Measurements from ENCODE around the gene LRP10. TPM values are rescaled to one million over a fixed set of nuclear protein-coding genes. Genes with fewer than 3 reads are reported as not detected.

The LRP10 gene
- total RNA-seq, 1 donor from 2014 or later = 171 TPM

GRCh38 chr14:22886500-22887259, 15.1 kb downstream of the LRP10 start:
- Mint-ChIP-seq H3K4me1 (ENCODE audit: unreplicated experiment) (peaks cover 18% of the 10 kb centered on the region), H3K4me3 (ENCODE audit: unreplicated experiment) (peak overlapping the region; percentile 94), H3K36me3 (ENCODE audit: unreplicated experiment) (no peaks in the 10 kb centered on the region), H3K9me3 (ENCODE audit: unreplicated experiment) (no peaks in the 10 kb centered on the region), H3K27me3 (ENCODE audit: unreplicated experiment) (no peaks in the 10 kb centered on the region), H3K27ac (ENCODE audit: unreplicated experiment) (peak overlapping the region; percentile 91)
- no peak for DNase-seq (ENCODE audit: extremely low spot score, unreplicated experiment)
- peak; percentile 19 for TF ChIP-seq CTCF (IDR thresholded peaks at IDR 0.05)

- TF ChIP-seq CTCF (IDR thresholded peaks at IDR 0.05) = no peak
- Mint-ChIP-seq H3K36me3 (ENCODE audit: unreplicated experiment) (peaks cover 2% of the 10 kb centered on the region), H3K4me1 (ENCODE audit: unreplicated experiment) (peaks cover 15% of the 10 kb centered on the region), H3K27me3 (ENCODE audit: unreplicated experiment) (no peaks in the 10 kb centered on the region), H3K9me3 (ENCODE audit: unreplicated experiment) (no peaks in the 10 kb centered on the region), H3K27ac (ENCODE audit: unreplicated experiment) (peak overlapping the region; percentile 91), H3K4me3 (ENCODE audit: unreplicated experiment) (peak overlapping the region; percentile 94)
- no peak for DNase-seq (ENCODE audit: extremely low spot score, unreplicated experiment)
These were observed 15.9 kb downstream of the LRP10 start for GRCh38 chr14:22887260-22887989.

GRCh38 chr14:22887990-22888378, 16.4 kb downstream of the LRP10 start:
- peaks cover 2% of the 10 kb centered on the region for H3K36me3 Mint-ChIP-seq (ENCODE audit: unreplicated experiment)
- H3K9me3 Mint-ChIP-seq (ENCODE audit: unreplicated experiment) = no peaks in the 10 kb centered on the region
- no peaks in the 10 kb centered on the region for H3K27me3 Mint-ChIP-seq (ENCODE audit: unreplicated experiment)
- no peak overlapping the region for H3K27ac Mint-ChIP-seq (ENCODE audit: unreplicated experiment)
- H3K4me3 Mint-ChIP-seq (ENCODE audit: unreplicated experiment) = peak overlapping the region; percentile 26
- DNase-seq (ENCODE audit: extremely low spot score, unreplicated experiment) = no peak
- peaks cover 15% of the 10 kb centered on the region for H3K4me1 Mint-ChIP-seq (ENCODE audit: unreplicated experiment)
- no peak for TF ChIP-seq CTCF (IDR thresholded peaks at IDR 0.05)

GRCh38 chr14:22888662-22889061, 17.1 kb downstream of the LRP10 start:
- H3K4me1 Mint-ChIP-seq (ENCODE audit: unreplicated experiment) = peaks cover 15% of the 10 kb centered on the region
- H3K4me3 Mint-ChIP-seq (ENCODE audit: unreplicated experiment) = no peak overlapping the region
- no peak for DNase-seq (ENCODE audit: extremely low spot score, unreplicated experiment)
- no peaks in the 10 kb centered on the region for H3K9me3 Mint-ChIP-seq (ENCODE audit: unreplicated experiment)
- TF ChIP-seq CTCF (IDR thresholded peaks at IDR 0.05) = no peak
- H3K27me3 Mint-ChIP-seq (ENCODE audit: unreplicated experiment) = no peaks in the 10 kb centered on the region
- peaks cover 2% of the 10 kb centered on the region for H3K36me3 Mint-ChIP-seq (ENCODE audit: unreplicated experiment)
- H3K27ac Mint-ChIP-seq (ENCODE audit: unreplicated experiment) = no peak overlapping the region

- H3K4me1 Mint-ChIP-seq (ENCODE audit: unreplicated experiment) = peaks cover 15% of the 10 kb centered on the region
- no peaks in the 10 kb centered on the region for H3K27me3 Mint-ChIP-seq (ENCODE audit: unreplicated experiment)
- TF ChIP-seq CTCF (IDR thresholded peaks at IDR 0.05) = no peak
- H3K36me3 Mint-ChIP-seq (ENCODE audit: unreplicated experiment) = peaks cover 2% of the 10 kb centered on the region
- H3K27ac Mint-ChIP-seq (ENCODE audit: unreplicated experiment) = no peak overlapping the region
- DNase-seq (ENCODE audit: extremely low spot score, unreplicated experiment) = no peak
- no peaks in the 10 kb centered on the region for H3K9me3 Mint-ChIP-seq (ENCODE audit: unreplicated experiment)
- H3K4me3 Mint-ChIP-seq (ENCODE audit: unreplicated experiment) = no peak overlapping the region
These were observed 18.9 kb downstream of the LRP10 start for GRCh38 chr14:22890416-22890815.
